Suprapubic skin (tissue), 4 donors: Measurements from ENCODE around the gene PGLYRP4.

Source experiments
- CTCF ChIP-seq, 2 donors: fragments of 200-600 bp in 1 of 2; fragments of 450-650 bp in 1 of 2; sonication (generic) in 1 of 2; IDR thresholded peaks; one replicate each; pipeline ENCODE4 v1.5.1; 2016 to 2019; ENCODE audit warnings: antibody characterized with exemption in 2 of 2, mild to moderate bottlenecking in 1 of 2, moderate library complexity in 1 of 2
- POLR2A ChIP-seq, 2 donors: fragments of 450-650 bp; IDR thresholded peaks; one replicate each; pipeline ENCODE4 v1.6.1; 2017; ENCODE audit warnings: antibody characterized with exemption in 2 of 2, mild to moderate bottlenecking in 2 of 2, moderate library complexity in 2 of 2
- POLR2AphosphoS5 ChIP-seq, 3 donors: sonication (generic); formaldehyde crosslinking; IDR thresholded peaks; one replicate each; pipeline ENCODE4 v1.6.1; 2017; ENCODE audit warnings: antibody characterized with exemption in 3 of 3

- TF ChIP-seq POLR2A (IDR thresholded peaks at IDR 0.05) (no peak), CTCF (IDR thresholded peaks at IDR 0.05) (no peak), POLR2AphosphoS5 (IDR thresholded peaks at IDR 0.05) (no peak)
Measured at GRCh38 chr1:153333902-153334301, 14.7 kb downstream of the PGLYRP4 start.
